ENCODE measurements around the gene TRPM1.

DNA sequence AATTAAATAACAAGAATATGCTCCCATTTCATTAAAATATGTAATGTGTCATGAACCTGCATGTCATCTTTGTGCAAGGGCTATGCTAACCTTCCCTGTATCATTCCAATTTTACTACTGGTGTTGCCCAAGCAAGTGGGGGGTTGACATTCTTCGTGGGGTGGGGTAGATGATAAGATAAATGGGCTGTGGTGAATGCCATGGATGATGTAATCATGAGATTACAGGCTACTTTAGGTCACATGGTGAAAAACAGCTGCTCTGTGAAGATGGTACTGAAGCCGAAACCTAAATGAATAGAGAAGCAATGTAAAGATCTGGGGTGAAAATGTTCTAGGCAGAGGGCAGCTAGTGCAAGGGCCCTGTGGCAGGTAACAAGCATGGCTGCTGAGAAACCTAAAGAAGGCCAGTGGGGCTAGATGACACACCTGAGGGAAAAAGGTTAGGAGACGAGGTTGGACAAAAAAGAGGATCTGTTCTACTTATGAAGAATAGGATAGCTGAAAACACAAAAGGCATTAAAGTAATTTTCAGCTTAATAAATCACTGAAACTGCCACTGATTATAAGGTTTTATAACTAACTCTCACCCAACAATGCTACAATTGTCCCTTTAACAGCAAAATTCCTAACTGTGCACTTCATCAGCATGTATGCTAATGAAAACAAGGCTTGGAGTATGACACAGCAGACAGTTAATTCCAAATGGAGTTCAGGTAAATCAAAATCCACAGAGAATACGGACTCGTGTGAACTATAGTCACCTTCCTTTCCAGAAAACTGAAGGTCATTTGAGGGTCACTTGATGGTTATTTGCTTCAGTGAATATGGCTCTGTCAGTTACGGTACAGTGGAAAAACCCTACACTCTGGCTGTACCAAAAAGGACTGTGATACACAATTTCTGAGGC, 145.1 kb downstream of the TRPM1 start:
- TF ChIP-seq, protein P1, sequence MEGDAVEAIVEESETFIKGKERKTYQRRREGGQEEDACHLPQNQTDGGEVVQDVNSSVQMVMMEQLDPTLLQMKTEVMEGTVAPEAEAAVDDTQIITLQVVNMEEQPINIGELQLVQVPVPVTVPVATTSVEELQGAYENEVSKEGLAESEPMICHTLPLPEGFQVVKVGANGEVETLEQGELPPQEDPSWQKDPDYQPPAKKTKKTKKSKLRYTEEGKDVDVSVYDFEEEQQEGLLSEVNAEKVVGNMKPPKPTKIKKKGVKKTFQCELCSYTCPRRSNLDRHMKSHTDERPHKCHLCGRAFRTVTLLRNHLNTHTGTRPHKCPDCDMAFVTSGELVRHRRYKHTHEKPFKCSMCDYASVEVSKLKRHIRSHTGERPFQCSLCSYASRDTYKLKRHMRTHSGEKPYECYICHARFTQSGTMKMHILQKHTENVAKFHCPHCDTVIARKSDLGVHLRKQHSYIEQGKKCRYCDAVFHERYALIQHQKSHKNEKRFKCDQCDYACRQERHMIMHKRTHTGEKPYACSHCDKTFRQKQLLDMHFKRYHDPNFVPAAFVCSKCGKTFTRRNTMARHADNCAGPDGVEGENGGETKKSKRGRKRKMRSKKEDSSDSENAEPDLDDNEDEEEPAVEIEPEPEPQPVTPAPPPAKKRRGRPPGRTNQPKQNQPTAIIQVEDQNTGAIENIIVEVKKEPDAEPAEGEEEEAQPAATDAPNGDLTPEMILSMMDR (IDR thresholded peaks at IDR 0.05): no peak
- TF ChIP-seq ZFX (IDR thresholded peaks at IDR 0.05; ENCODE audit: borderline replicate concordance): no peak
